ENCODE measurements around the gene PCSK7. TPM values are rescaled to one million over a fixed set of nuclear protein-coding genes. Genes with fewer than 3 reads are reported as not detected.

Gene PCSK7
- total RNA-seq, 1 experiment from 2014 or later, result 30.0 TPM

DNA sequence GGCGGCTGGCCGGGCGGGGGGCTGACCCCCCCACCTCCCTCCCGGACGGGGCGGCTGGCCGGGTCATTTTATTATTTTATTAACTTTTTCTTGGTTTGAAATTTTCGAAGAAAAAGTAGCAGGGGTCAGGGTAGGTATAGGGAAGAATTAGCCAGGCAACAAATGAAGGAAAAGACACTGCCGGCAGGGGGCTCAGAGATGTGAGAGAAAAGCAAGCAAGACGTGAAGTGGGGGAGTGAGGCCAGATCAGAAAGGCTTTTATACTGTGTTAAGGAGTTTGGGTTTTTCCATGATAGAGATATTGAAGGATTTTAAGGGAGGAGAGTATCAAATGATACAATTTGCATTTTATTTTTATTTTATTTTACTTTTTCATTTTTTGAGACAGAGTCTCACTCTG, 19.6 kb upstream of the PCSK7 start:
- Histone ChIP-seq H4K20me1 (ENCODE audit: insufficient read depth) (0 out of 2 replicates have a peak, but pooled peaks cover 6% of the 10 kb centered on the region), H3K9me2 (ENCODE audit: insufficient read depth) (no peaks in the 10 kb centered on the region), H3K27ac (ENCODE audit: low read depth, low read length) (no peak overlapping the region), H3K4me2 (ENCODE audit: low read length) (no peak overlapping the region), H3K79me2 (ENCODE audit: insufficient read depth, low read length) (no peaks in the 10 kb centered on the region), H3K9ac (ENCODE audit: low read length) (no peak overlapping the region), H3K27me3 (ENCODE audit: insufficient read depth, low read length) (no peaks in the 10 kb centered on the region), H3K36me3 (ENCODE audit: control insufficient read depth in 1 of 2, insufficient read depth in 2 of 2, low read length in 2 of 2) (peaks cover 12 to 15% of the 10 kb centered on the region in 2 experiments), H3K4me1 (ENCODE audit: control insufficient read depth in 1 of 2, insufficient read depth in 2 of 2, low read length in 2 of 2) (no peaks in the 10 kb centered on the region), H3K9me3 (ENCODE audit: control insufficient read depth in 1 of 2, insufficient read depth in 1 of 2, low read depth in 1 of 2, low read length in 2 of 2) (no peaks in the 10 kb centered on the region), H2AFZ (ENCODE audit: low read depth, low read length, poor library complexity, severe bottlenecking) (no peak overlapping the region), H3K4me3 (replicated peaks in 1 of 2; ENCODE audit: low read depth in 1 of 2, low read length in 2 of 2) (no peak overlapping the region)
- CTCF ChIA-PET, result no interaction called here
- intact Hi-C loops (cut with micrococcal nuclease), result no loop called here
- DNase-seq (ENCODE audit: low read depth, low spot score) (no peak), ATAC-seq (no peak)
- no TSS peak for BruUV-seq (replicated peaks)
- RAD21 ChIA-PET (ENCODE audit: low non-redundant PET in 1 of 2, low total read pairs in 2 of 2, uncharacterized antibody in 2 of 2, unreplicated experiment in 2 of 2), result no interaction called here
- POLR2A ChIA-PET, result no interaction called here
- TF ChIP-seq TCF7L2 (IDR thresholded peaks at IDR 0.05; ENCODE audit: borderline replicate concordance, extremely low read depth, insufficient read depth, insufficient read length), result no peak
- TF ChIP-seq POLR2A (IDR thresholded peaks at IDR 0.05; ENCODE audit: borderline replicate concordance, extremely low read depth, insufficient read depth, insufficient read length), result no peak
- TF ChIP-seq, protein P1, sequence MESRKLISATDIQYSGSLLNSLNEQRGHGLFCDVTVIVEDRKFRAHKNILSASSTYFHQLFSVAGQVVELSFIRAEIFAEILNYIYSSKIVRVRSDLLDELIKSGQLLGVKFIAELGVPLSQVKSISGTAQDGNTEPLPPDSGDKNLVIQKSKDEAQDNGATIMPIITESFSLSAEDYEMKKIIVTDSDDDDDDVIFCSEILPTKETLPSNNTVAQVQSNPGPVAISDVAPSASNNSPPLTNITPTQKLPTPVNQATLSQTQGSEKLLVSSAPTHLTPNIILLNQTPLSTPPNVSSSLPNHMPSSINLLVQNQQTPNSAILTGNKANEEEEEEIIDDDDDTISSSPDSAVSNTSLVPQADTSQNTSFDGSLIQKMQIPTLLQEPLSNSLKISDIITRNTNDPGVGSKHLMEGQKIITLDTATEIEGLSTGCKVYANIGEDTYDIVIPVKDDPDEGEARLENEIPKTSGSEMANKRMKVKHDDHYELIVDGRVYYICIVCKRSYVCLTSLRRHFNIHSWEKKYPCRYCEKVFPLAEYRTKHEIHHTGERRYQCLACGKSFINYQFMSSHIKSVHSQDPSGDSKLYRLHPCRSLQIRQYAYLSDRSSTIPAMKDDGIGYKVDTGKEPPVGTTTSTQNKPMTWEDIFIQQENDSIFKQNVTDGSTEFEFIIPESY (IDR thresholded peaks at IDR 0.05; ENCODE audit: extremely low read depth, insufficient replicate concordance, low read length), result no peak
- TF ChIP-seq, protein P2, sequence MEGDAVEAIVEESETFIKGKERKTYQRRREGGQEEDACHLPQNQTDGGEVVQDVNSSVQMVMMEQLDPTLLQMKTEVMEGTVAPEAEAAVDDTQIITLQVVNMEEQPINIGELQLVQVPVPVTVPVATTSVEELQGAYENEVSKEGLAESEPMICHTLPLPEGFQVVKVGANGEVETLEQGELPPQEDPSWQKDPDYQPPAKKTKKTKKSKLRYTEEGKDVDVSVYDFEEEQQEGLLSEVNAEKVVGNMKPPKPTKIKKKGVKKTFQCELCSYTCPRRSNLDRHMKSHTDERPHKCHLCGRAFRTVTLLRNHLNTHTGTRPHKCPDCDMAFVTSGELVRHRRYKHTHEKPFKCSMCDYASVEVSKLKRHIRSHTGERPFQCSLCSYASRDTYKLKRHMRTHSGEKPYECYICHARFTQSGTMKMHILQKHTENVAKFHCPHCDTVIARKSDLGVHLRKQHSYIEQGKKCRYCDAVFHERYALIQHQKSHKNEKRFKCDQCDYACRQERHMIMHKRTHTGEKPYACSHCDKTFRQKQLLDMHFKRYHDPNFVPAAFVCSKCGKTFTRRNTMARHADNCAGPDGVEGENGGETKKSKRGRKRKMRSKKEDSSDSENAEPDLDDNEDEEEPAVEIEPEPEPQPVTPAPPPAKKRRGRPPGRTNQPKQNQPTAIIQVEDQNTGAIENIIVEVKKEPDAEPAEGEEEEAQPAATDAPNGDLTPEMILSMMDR (IDR thresholded peaks at IDR 0.05 in 2 of 3, conservative IDR thresholded peaks at IDR 0.05 in 1 of 3; ENCODE audit: borderline replicate concordance in 1 of 3, insufficient read depth in 1 of 3, low read depth in 2 of 3, low read length in 2 of 3), result no peak
- no peak for TF ChIP-seq FOSL1 (IDR thresholded peaks at IDR 0.05; ENCODE audit: low read depth)
- no peak for TF ChIP-seq SIN3A (IDR thresholded peaks at IDR 0.05; ENCODE audit: low read depth)
- TF ChIP-seq, protein P3, sequence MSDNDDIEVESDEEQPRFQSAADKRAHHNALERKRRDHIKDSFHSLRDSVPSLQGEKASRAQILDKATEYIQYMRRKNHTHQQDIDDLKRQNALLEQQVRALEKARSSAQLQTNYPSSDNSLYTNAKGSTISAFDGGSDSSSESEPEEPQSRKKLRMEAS (IDR thresholded peaks at IDR 0.05), result no peak
- TF ChIP-seq YY1 (IDR thresholded peaks at IDR 0.05; ENCODE audit: extremely low read depth, insufficient replicate concordance, low read depth, low read length), result no peak
- TF ChIP-seq EGR1 (IDR thresholded peaks at IDR 0.05; ENCODE audit: low read depth), result no peak
- TF ChIP-seq CEBPB (IDR thresholded peaks at IDR 0.05; ENCODE audit: low read depth), result no peak
- no peak for TF ChIP-seq CBX3 (IDR thresholded peaks at IDR 0.05; ENCODE audit: low read depth)
- no peak for TF ChIP-seq EZH2 (IDR thresholded peaks at IDR 0.05)
- TF ChIP-seq SP1 (IDR thresholded peaks at IDR 0.05; ENCODE audit: low read depth), result no peak
- TF ChIP-seq JUND (IDR thresholded peaks at IDR 0.05), result no peak
- no peak for TF ChIP-seq SRF (IDR thresholded peaks at IDR 0.05; ENCODE audit: low read depth)
- TF ChIP-seq ELF1 (IDR thresholded peaks at IDR 0.05; ENCODE audit: borderline replicate concordance, low read depth), result no peak
- TF ChIP-seq ZFX (IDR thresholded peaks at IDR 0.05), result no peak
